Spleen (tissue), 7 donors: ENCODE results near the gene CDCA3.

Experiments
- POLR2AphosphoS5 ChIP-seq, 3 donors: sonication (generic); formaldehyde crosslinking; IDR thresholded peaks; one replicate each; pipeline ENCODE4 v1.5.1; 2017; ENCODE audit warnings: antibody characterized with exemption in 3 of 3
- TF ChIP-seq, protein P1 (sequence below), 11 experiments: fragments of 200-600 bp in 7 of 11; fragments of 450-650 bp in 4 of 11; sonication (generic) in 4 of 11; IDR thresholded peaks in 8 of 11; conservative IDR thresholded peaks in 3 of 11; 1 replicate in 7 of 11; 2 replicates in 4 of 11; pipeline versions ENCODE4 v1.4.0 to v1.8.0; 2016 to 2021; ENCODE audit warnings: antibody characterized with exemption in 11 of 11, inconsistent platforms in 4 of 11, mild to moderate bottlenecking in 1 of 11
- donor health status: DM: no; HTN: no; CAD: no; lungs with moderate emphysema.
- donor health status: DM: no; HTN: no; CAD: no.
- donor health status: DM: no; HTN: no; CAD: no.

DNA sequence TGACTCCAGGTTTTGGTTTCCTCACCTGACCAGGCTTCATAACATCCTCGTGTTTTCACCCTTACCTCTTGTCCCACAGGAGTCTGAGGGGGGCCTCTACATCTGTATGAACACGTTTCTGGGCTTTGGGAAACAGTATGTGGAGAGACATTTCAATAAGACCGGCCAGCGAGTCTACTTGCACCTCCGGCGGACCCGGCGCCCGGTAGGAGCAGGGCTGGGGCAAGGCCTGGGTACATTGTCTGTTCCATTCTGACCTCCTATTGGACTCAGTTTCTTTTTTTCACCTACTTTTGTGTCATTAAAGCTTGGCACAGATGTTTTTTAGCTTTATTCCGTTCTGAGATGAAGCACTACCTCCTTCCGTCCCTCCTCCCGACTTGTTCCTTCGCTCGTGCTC lies 4.2 kb upstream of the CDCA3 start:
- TF ChIP-seq POLR2AphosphoS5 (IDR thresholded peaks at IDR 0.05), result no peak
- TF ChIP-seq, protein P1, sequence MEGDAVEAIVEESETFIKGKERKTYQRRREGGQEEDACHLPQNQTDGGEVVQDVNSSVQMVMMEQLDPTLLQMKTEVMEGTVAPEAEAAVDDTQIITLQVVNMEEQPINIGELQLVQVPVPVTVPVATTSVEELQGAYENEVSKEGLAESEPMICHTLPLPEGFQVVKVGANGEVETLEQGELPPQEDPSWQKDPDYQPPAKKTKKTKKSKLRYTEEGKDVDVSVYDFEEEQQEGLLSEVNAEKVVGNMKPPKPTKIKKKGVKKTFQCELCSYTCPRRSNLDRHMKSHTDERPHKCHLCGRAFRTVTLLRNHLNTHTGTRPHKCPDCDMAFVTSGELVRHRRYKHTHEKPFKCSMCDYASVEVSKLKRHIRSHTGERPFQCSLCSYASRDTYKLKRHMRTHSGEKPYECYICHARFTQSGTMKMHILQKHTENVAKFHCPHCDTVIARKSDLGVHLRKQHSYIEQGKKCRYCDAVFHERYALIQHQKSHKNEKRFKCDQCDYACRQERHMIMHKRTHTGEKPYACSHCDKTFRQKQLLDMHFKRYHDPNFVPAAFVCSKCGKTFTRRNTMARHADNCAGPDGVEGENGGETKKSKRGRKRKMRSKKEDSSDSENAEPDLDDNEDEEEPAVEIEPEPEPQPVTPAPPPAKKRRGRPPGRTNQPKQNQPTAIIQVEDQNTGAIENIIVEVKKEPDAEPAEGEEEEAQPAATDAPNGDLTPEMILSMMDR (IDR thresholded peaks at IDR 0.05 in 8 of 11, conservative IDR thresholded peaks at IDR 0.05 in 3 of 11), result no peak
